ENCODE data around the gene ADGRA1. TPM values are rescaled to one million over a fixed set of nuclear protein-coding genes. Genes with fewer than 3 reads are reported as not detected.

ADGRA1 gene
- total RNA-seq, 3 donors from 2014 or later (not counting 1 experiment from before 2014, with no cell fraction given) = not detected

GRCh38 chr10:133113146-133113830 lies 25.6 kb downstream of the ADGRA1 start:
- Histone ChIP-seq H3K27me3 (ENCODE audit: control insufficient read depth, insufficient read depth, low read length) (no peaks in the 10 kb centered on the region), H3K4me3 (ENCODE audit: low read length) (no peak overlapping the region), H3K9me3 (ENCODE audit: control insufficient read depth, insufficient read depth, low read length) (peaks cover under 1% of the 10 kb centered on the region), H3K4me1 (ENCODE audit: control insufficient read depth, insufficient read depth, low read length) (peaks cover 24% of the 10 kb centered on the region), H3K27ac (ENCODE audit: low read length) (no peak overlapping the region), H3K36me3 (ENCODE audit: control insufficient read depth, insufficient read depth, low read length) (no peaks in the 10 kb centered on the region)
- 94% methylated on average over 31 of the region's 31 CpGs for WGBS (ENCODE audit: insufficient coverage)
- no peak for TF ChIP-seq CTCF (IDR thresholded peaks at IDR 0.05)
- Mint-ChIP-seq H3K4me3 (no peak overlapping the region), H3K27ac (no peak overlapping the region), H3K4me1 (peaks cover 9% of the 10 kb centered on the region in 2 donors), H3K36me3 (no peaks in the 10 kb centered on the region), H3K27me3 (ENCODE audit: low read depth in 2 of 2) (peaks cover 0 to 3% of the 10 kb centered on the region in 2 donors), H3K9me3 (no peaks in the 10 kb centered on the region)
- DNase-seq = no peak
- ATAC-seq = no peak
- intact Hi-C loops (cut with micrococcal nuclease) = no loop called here

DNA sequence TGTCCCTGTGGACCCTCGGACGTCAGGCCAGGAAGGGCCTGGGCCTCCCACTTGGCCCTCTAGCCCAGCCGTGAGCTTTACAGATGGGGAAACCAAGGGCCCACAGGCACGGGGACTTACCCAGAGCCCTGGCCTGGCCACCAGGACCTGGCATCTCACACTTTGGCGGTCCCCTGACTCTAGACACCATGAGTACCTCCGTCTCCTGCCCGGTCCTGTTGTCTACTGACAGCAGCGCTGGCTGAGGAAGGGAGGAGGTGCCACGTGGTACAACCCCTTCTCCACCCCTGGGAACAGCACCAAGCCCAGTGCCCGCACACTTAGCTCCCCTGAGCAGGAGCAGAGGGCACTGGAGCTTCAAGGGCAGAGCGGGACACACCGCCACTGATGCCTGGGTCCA lies 26.1 kb downstream of the ADGRA1 start:
- no peak for DNase-seq
- H3K4me3 ChIP-seq (ENCODE audit: low read length) = no peak overlapping the region
- H3K27me3 ChIP-seq (ENCODE audit: control insufficient read depth, insufficient read depth, low read length) = no peaks in the 10 kb centered on the region
- H3K27ac ChIP-seq (ENCODE audit: low read length) = no peak overlapping the region
- no peaks in the 10 kb centered on the region for H3K9me3 Mint-ChIP-seq
- WGBS (ENCODE audit: insufficient coverage) = 92% methylated on average over 12 of the region's 12 CpGs
- H3K4me1 Mint-ChIP-seq = peaks cover 9% of the 10 kb centered on the region in 2 donors
- no peaks in the 10 kb centered on the region for H3K9me3 ChIP-seq (ENCODE audit: control insufficient read depth, insufficient read depth, low read length)
- H3K36me3 Mint-ChIP-seq = no peaks in the 10 kb centered on the region
- H3K27me3 Mint-ChIP-seq (ENCODE audit: low read depth in 2 of 2) = peaks cover 0 to 5% of the 10 kb centered on the region in 2 donors
- H3K4me1 ChIP-seq (ENCODE audit: control insufficient read depth, insufficient read depth, low read length) = peaks cover 21% of the 10 kb centered on the region
- H3K36me3 ChIP-seq (ENCODE audit: control insufficient read depth, insufficient read depth, low read length) = no peaks in the 10 kb centered on the region
- intact Hi-C loops (cut with micrococcal nuclease) = no loop called here
- no peak overlapping the region for H3K27ac Mint-ChIP-seq
- ATAC-seq = no peak
- TF ChIP-seq CTCF (IDR thresholded peaks at IDR 0.05) = no peak
- H3K4me3 Mint-ChIP-seq = no peak overlapping the region

- Mint-ChIP-seq H3K36me3 (no peaks in the 10 kb centered on the region), H3K9me3 (no peaks in the 10 kb centered on the region), H3K4me3 (no peak overlapping the region), H3K27me3 (ENCODE audit: low read depth in 2 of 2) (peaks cover 0 to 5% of the 10 kb centered on the region in 2 donors), H3K27ac (no peak overlapping the region), H3K4me1 (peaks cover 9% of the 10 kb centered on the region in 2 donors)
- DNase-seq (no peak), ATAC-seq (no peak)
- no peaks in the 10 kb centered on the region for H3K9me3 ChIP-seq (ENCODE audit: control insufficient read depth, insufficient read depth, low read length)
- intact Hi-C loops (cut with micrococcal nuclease) = no loop called here
- no peak for TF ChIP-seq CTCF (IDR thresholded peaks at IDR 0.05)
- no peaks in the 10 kb centered on the region for H3K27me3 ChIP-seq (ENCODE audit: control insufficient read depth, insufficient read depth, low read length)
- WGBS (ENCODE audit: insufficient coverage) = 90% methylated on average over 18 of the region's 18 CpGs
- H3K27ac ChIP-seq (ENCODE audit: low read length) = no peak overlapping the region
- no peaks in the 10 kb centered on the region for H3K36me3 ChIP-seq (ENCODE audit: control insufficient read depth, insufficient read depth, low read length)
- no peak overlapping the region for H3K4me3 ChIP-seq (ENCODE audit: low read length)
- peaks cover 18% of the 10 kb centered on the region for H3K4me1 ChIP-seq (ENCODE audit: control insufficient read depth, insufficient read depth, low read length)
These were observed 26.5 kb downstream of the ADGRA1 start for GRCh38 chr10:133114251-133114650.
